ENCODE data around the gene ELP5. TPM values are rescaled to one million over a fixed set of nuclear protein-coding genes. Genes with fewer than 3 reads are reported as not detected.

The ELP5 gene
- total and polyA plus RNA-seq, 2 of the 4 experiments (the other 2 are of a cell fraction): 39.3 to 46.6 TPM

DNA sequence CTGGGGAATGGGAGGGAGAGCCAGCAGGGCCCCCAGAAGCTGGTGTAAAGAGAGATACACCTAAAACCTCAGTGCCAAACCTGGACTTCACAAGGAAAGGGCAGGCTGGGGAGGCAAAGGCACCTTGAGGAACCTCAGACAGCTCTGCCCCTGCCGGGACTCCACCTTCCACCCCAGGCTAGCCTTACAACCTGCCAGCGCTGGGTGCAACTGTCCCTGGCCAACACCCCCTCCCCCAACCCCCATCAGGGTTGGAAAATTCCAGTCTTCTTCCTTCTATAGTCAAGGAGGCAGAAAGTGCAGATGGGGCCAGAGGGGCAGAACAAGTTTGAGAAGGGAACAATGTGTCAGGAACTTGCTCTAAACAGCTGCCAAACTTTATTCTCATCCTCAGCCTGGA, 40.2 kb downstream of the ELP5 start:
- WGBS, 2 experiments (ENCODE audit: extremely low coverage in 2 of 2, insufficient read length in 1 of 2): no CpG with 5 or more reads among the region's 2 CpGs
- H2BK5ac ChIP-seq (ENCODE audit: low read depth, low read length, poor library complexity, severe bottlenecking): no peak overlapping the region
- CTCF ChIA-PET: no interaction called here

More for the DNA sequence above, 40.2 kb downstream of the ELP5 start:
- Histone ChIP-seq H3K18ac (ENCODE audit: low read depth, low read length) (no peak overlapping the region), H3K4ac (ENCODE audit: low read depth, low read length) (no peak overlapping the region), H3K23ac (ENCODE audit: low read depth, low read length) (no peak overlapping the region), H2AFZ (replicated peaks; ENCODE audit: low read length, poor library complexity) (no peak overlapping the region), H4K20me1 (ENCODE audit: insufficient read depth, low read length) (0 out of 2 replicates have a peak, but pooled peaks cover 3% of the 10 kb centered on the region), H4K5ac (ENCODE audit: low read depth, low read length) (no peak overlapping the region), H3K27ac (ENCODE audit: insufficient read depth, low read length) (no peak overlapping the region), H4K91ac (ENCODE audit: insufficient read depth, low read depth, low read length) (no peak overlapping the region), H2BK20ac (ENCODE audit: low read depth, low read length) (no peak overlapping the region), H3K4me3 (ENCODE audit: insufficient read depth, low read depth, low read length) (no peak overlapping the region), H3K9me1 (ENCODE audit: insufficient read depth, low read length) (no peaks in the 10 kb centered on the region; the same call in 1 of the 2 replicates), H3K56ac (ENCODE audit: extremely low read depth, insufficient read depth, low read length) (no peak overlapping the region), H4K8ac (ENCODE audit: low read depth in 2 of 2, low read length in 2 of 2) (no peak overlapping the region), H3K9ac (ENCODE audit: low read depth, low read length) (no peak overlapping the region), H3K9me3 (ENCODE audit: control insufficient read depth, insufficient read depth, low read length) (no peaks in the 10 kb centered on the region; the same call in 1 of the 2 replicates), H2BK15ac (ENCODE audit: low read depth, low read length) (no peak overlapping the region), H3K79me1 (ENCODE audit: low read depth in 1 of 2, low read length in 2 of 2) (no peaks in the 10 kb centered on the region), H2BK120ac (ENCODE audit: low read depth, low read length) (no peak overlapping the region), H3K4me2 (ENCODE audit: low read depth, low read length) (no peak overlapping the region), H3K4me1 (ENCODE audit: control insufficient read depth, insufficient read depth, low read length) (peaks cover 3% of the 10 kb centered on the region), H3K27me3 (ENCODE audit: control insufficient read depth, insufficient read depth, low read length) (peaks cover 70% of the 10 kb centered on the region), H2AK9ac (replicated peaks; ENCODE audit: low read depth, low read length, poor library complexity) (no peak overlapping the region), H3K36me3 (ENCODE audit: control insufficient read depth, insufficient read depth, low read length) (no peaks in the 10 kb centered on the region), H2AK5ac (ENCODE audit: low read depth, low read length) (no peak overlapping the region), H3K14ac (replicated peaks; ENCODE audit: low read depth, low read length) (no peak overlapping the region)
- BruUV-seq (replicated peaks): no TSS peak
- in situ Hi-C loops (cut with MboI; ENCODE audit: low sequenced_read_pairs) (no loop called here), dilution Hi-C loops (cut with HindIII; ENCODE audit: low sequenced_read_pairs, unreplicated experiment) (no loop called here), intact Hi-C loops (cut with micrococcal nuclease) (no loop called here)
- POLR2A ChIA-PET (ENCODE audit: unreplicated experiment): no interaction called here
- TF ChIP-seq CEBPB (IDR thresholded peaks at IDR 0.05; ENCODE audit: low read depth, low read length): no peak
- no peak for TF ChIP-seq SMC3 (IDR thresholded peaks at IDR 0.05; ENCODE audit: low read depth, low read length)
- no peak for TF ChIP-seq BHLHE40 (IDR thresholded peaks at IDR 0.05; ENCODE audit: low read depth, low read length)
- no peak for TF ChIP-seq RCOR1 (IDR thresholded peaks at IDR 0.05; ENCODE audit: insufficient replicate concordance, low read length)
- no peak for TF ChIP-seq MAZ (IDR thresholded peaks at IDR 0.05; ENCODE audit: borderline replicate concordance, low read depth, low read length)
- no peak for TF ChIP-seq USF2 (IDR thresholded peaks at IDR 0.05; ENCODE audit: low read depth, low read length)
- no peak for TF ChIP-seq RFX5 (IDR thresholded peaks at IDR 0.05; ENCODE audit: low read depth, low read length)
- TF ChIP-seq CTCF (conservative IDR thresholded peaks at IDR 0.05; ENCODE audit: low read depth, low read length): no peak
- TF ChIP-seq, protein P1, sequence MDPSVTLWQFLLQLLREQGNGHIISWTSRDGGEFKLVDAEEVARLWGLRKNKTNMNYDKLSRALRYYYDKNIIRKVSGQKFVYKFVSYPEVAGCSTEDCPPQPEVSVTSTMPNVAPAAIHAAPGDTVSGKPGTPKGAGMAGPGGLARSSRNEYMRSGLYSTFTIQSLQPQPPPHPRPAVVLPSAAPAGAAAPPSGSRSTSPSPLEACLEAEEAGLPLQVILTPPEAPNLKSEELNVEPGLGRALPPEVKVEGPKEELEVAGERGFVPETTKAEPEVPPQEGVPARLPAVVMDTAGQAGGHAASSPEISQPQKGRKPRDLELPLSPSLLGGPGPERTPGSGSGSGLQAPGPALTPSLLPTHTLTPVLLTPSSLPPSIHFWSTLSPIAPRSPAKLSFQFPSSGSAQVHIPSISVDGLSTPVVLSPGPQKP (IDR thresholded peaks at IDR 0.05; ENCODE audit: borderline replicate concordance, low read depth, low read length): no peak
- no peak for TF ChIP-seq NFE2L2 (IDR thresholded peaks at IDR 0.05; ENCODE audit: low read depth, low read length)
- no peak for TF ChIP-seq MXI1 (IDR thresholded peaks at IDR 0.05; ENCODE audit: borderline replicate concordance, low read depth, low read length)
- no peak for TF ChIP-seq MAFK (IDR thresholded peaks at IDR 0.05; ENCODE audit: low read depth, low read length)
- no peak for TF ChIP-seq FOS (IDR thresholded peaks at IDR 0.05; ENCODE audit: low read depth, low read length)
- TF ChIP-seq RAD21 (IDR thresholded peaks at IDR 0.05; ENCODE audit: low read length): no peak
- no peak for TF ChIP-seq POLR2A (IDR thresholded peaks at IDR 0.05; ENCODE audit: low read depth, low read length)
- no peak for TF ChIP-seq CHD1 (IDR thresholded peaks at IDR 0.05; ENCODE audit: low read depth, low read length)
- DNase-seq (no peak), ATAC-seq (ENCODE audit: low read depth) (no peak)
